Keratinocyte (primary cell): ENCODE data around the gene DPP10. TPM values are rescaled to one million over a fixed set of nuclear protein-coding genes. Genes with fewer than 3 reads are reported as not detected.

ENCODE experiments used
- DNase-seq: peaks from one replicate; pipeline ENCODE4 v3.0.0-alpha.2; 2011; ENCODE audit warnings: low read depth, missing footprints, low spot score
- FAIRE-seq: peaks from 2 replicates; lab custom pipeline; 2011; peaks lifted over from hg19 to GRCh38; lab: Jason Lieb, UNC
- H2AFZ ChIP-seq: 2 replicates; pipeline ENCODE4 v1.6.0; 2012; ENCODE audit warnings: low read length, control low read depth, inconsistent platforms; ENCODE audit not compliant: control insufficient read depth
- H3K27ac ChIP-seq: 2 replicates; pipeline ENCODE4 v1.5.1; 2011; ENCODE audit warnings: low read length; ENCODE audit not compliant: control insufficient read depth, insufficient read depth
- H3K27me3 ChIP-seq: 3 replicates; pipeline ENCODE4 v1.6.0; 2011; ENCODE audit warnings: low read length; ENCODE audit not compliant: control insufficient read depth, insufficient read depth; ENCODE audit errors: extremely low read depth
- H3K36me3 ChIP-seq, 2 experiments: 2 replicates in 1 of 2; 3 replicates in 1 of 2; pipeline ENCODE4 v1.5.1; 2011; ENCODE audit warnings: low read length in 2 of 2, mild to moderate bottlenecking in 1 of 2; ENCODE audit not compliant: control insufficient read depth in 2 of 2, insufficient read depth in 2 of 2; ENCODE audit errors: extremely low read depth in 1 of 2
- H3K4me1 ChIP-seq: 3 replicates; pipeline ENCODE4 v1.5.1; 2011; ENCODE audit warnings: low read length; ENCODE audit not compliant: control insufficient read depth, insufficient read depth; ENCODE audit errors: extremely low read depth
- H3K4me2 ChIP-seq: 3 replicates; pipeline ENCODE4 v1.6.0; 2011; ENCODE audit warnings: low read depth, low read length; ENCODE audit not compliant: control insufficient read depth, insufficient read depth; ENCODE audit errors: extremely low read depth
- H3K4me3 ChIP-seq, 3 experiments: fragments of 200-600 bp in 1 of 3; sonication (generic) in 1 of 3; 2 replicates in 2 of 3; 3 replicates in 1 of 3; pipeline ENCODE4 v1.5.1; 2011 to 2016; ENCODE audit warnings: low read length in 3 of 3, mild to moderate bottlenecking in 3 of 3, control low read depth in 2 of 3, inconsistent platforms in 1 of 3, low read depth in 1 of 3, mixed read lengths in 1 of 3, mixed run types in 1 of 3, moderate library complexity in 1 of 3; ENCODE audit not compliant: control insufficient read depth in 2 of 3, insufficient read depth in 2 of 3; ENCODE audit errors: extremely low read depth in 1 of 3
- H3K79me2 ChIP-seq: 2 replicates; pipeline ENCODE4 v1.6.0; 2012; ENCODE audit warnings: low read length; ENCODE audit not compliant: control insufficient read depth, insufficient read depth
- H3K9ac ChIP-seq: 3 replicates; pipeline ENCODE4 v1.6.0; 2011; ENCODE audit warnings: low read length; ENCODE audit not compliant: control insufficient read depth, insufficient read depth; ENCODE audit errors: extremely low read depth
- H3K9me1 ChIP-seq: 3 replicates; pipeline ENCODE4 v1.6.0; 2011; ENCODE audit warnings: low read length; ENCODE audit not compliant: control insufficient read depth, insufficient read depth; ENCODE audit errors: extremely low read depth
- H3K9me3 ChIP-seq: 2 replicates; pipeline ENCODE4 v1.5.1; 2012; ENCODE audit warnings: low read depth, low read length; ENCODE audit not compliant: control insufficient read depth
- H4K20me1 ChIP-seq: 3 replicates; pipeline ENCODE4 v1.6.0; 2011; ENCODE audit warnings: low read length; ENCODE audit not compliant: control insufficient read depth, insufficient read depth; ENCODE audit errors: extremely low read depth
- EZH2 ChIP-seq: IDR thresholded peaks from one replicate; pipeline ENCODE4 v1.6.1; 2012; ENCODE audit warnings: inconsistent platforms, mild to moderate bottlenecking, low read length, moderate library complexity
- dilution Hi-C: fragments of 300-500 bp; cut with MboI; formaldehyde crosslinking; loops from one replicate; pipeline ENCODE4 v1.7.0; 2020; ENCODE audit warnings: low sequenced_read_pairs; ENCODE audit not compliant: extremely low pct_ligation_motif_present
- polyA plus RNA-seq, 5 experiments: library from polyadenylated mRNA; depleted of rRNA in 3 of 5; stranded (reverse) in 3 of 5; stranded (forward) in 1 of 5; unstranded in 1 of 5; fragments of >200 nt; gene quantifications; 1 replicate in 1 of 5; 2 replicates in 3 of 5; 3 replicates in 1 of 5; pipeline versions ENCODE4 v1.2.1 to v1.2.3, GENCODE V29; 2011 to 2012; ENCODE audit warnings: missing spikeins in 2 of 5, low read depth in 1 of 5, low replicate concordance in 1 of 5
- TF ChIP-seq, protein P1 (sequence below), 3 experiments: IDR thresholded peaks in 1 of 3; conservative IDR thresholded peaks in 1 of 3; optimal IDR thresholded peaks in 1 of 3; 2 replicates in 2 of 3; 3 replicates in 1 of 3; pipeline versions ENCODE3 to v1.5.1; 2011; ENCODE audit warnings: low read length in 3 of 3, mild to moderate bottlenecking in 3 of 3, moderate library complexity in 2 of 3, control low read depth in 1 of 3, inconsistent platforms in 1 of 3; ENCODE audit not compliant: insufficient read depth in 2 of 3; ENCODE audit errors: extremely low read depth in 1 of 3

DPP10 gene
- polyA plus RNA-seq, 1 donor (not counting 4 experiments of a cell fraction or from before 2014, with no cell fraction given), result not detected

DNA sequence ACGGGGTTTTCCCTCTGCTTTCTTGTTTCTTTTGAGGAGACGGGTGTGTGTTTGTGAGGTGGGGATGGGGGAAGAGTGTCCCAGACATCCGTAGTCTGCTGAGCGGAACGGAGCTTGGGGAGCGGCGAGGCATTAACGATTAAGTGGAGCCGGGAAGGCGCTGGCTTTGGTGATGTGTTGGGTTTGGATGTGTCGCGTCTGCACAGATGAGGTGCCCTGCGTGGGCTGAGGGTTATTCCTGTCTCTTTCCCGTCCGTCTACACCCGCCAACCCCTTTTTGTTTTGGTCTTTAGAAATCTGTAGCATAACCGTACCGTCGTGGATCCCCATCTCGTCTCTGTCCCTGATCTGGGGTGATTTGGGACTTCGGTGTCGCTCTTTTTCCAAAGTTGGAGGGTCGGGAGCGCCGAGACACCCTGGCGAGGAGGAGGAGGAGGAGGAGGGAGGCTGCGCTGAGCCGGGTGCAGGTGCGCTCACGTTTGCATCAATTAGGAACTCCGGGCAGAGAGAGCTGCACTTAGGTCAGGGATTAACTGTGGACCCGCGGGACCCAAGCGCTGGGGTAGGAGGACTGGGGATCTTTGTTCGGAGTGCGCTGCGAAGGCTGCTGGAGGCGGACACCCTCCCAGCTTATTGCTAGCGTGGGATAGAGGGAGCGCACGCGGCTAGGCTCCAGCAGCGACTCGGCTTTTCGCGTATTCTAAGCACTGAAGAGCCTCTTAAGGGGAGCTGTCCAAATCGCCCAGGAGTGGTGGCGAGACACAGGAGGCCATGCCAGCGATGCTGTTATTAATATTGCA lies 720.3 kb downstream of the DPP10 start:
- TF ChIP-seq, protein P1, sequence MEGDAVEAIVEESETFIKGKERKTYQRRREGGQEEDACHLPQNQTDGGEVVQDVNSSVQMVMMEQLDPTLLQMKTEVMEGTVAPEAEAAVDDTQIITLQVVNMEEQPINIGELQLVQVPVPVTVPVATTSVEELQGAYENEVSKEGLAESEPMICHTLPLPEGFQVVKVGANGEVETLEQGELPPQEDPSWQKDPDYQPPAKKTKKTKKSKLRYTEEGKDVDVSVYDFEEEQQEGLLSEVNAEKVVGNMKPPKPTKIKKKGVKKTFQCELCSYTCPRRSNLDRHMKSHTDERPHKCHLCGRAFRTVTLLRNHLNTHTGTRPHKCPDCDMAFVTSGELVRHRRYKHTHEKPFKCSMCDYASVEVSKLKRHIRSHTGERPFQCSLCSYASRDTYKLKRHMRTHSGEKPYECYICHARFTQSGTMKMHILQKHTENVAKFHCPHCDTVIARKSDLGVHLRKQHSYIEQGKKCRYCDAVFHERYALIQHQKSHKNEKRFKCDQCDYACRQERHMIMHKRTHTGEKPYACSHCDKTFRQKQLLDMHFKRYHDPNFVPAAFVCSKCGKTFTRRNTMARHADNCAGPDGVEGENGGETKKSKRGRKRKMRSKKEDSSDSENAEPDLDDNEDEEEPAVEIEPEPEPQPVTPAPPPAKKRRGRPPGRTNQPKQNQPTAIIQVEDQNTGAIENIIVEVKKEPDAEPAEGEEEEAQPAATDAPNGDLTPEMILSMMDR (optimal IDR thresholded peaks at IDR 0.05 in 1 of 3, IDR thresholded peaks at IDR 0.05 in 1 of 3, conservative IDR thresholded peaks at IDR 0.05 in 1 of 3; ENCODE audit: extremely low read depth in 1 of 3, insufficient read depth in 2 of 3, low read length in 3 of 3), result no peak
- TF ChIP-seq EZH2, result peak; percentile 31
- Histone ChIP-seq H3K27me3 (peaks cover 19% of the 10 kb centered on the region), H3K36me3 (no peaks in the 10 kb centered on the region), H4K20me1 (no peaks in the 10 kb centered on the region), H2AFZ (no peak overlapping the region), H3K9me1 (no peaks in the 10 kb centered on the region), H3K79me2 (no peaks in the 10 kb centered on the region), H3K4me1 (no peaks in the 10 kb centered on the region), H3K9ac (no peak overlapping the region), H3K4me3 (no peak overlapping the region), H3K9me3 (no peaks in the 10 kb centered on the region), H3K27ac (no peak overlapping the region), H3K4me2 (no peak overlapping the region)
- DNase-seq, result no peak
- FAIRE-seq, result no peak
- dilution Hi-C loops, result no loop called here

DNA sequence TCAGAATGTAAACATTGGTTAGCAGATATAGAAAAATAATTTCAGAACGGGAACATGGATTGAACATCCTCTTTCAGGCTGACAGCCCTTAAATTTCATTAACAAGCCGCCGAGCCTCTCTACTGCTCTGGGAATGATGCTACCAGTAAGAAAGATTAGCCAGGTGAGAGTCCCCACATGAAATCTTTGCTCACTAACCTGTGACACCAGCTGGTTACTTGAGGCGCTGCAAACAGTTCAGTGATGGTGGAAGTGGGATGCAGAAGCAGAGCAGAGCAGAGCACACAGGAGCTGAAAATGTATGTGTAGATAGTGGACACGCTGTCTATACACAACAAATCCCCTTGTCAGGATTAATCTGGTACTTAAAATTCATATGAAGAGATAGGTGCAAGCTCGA lies 721.1 kb downstream of the DPP10 start:
- no peaks in the 10 kb centered on the region for H4K20me1 ChIP-seq
- no peak for FAIRE-seq

More for the DNA sequence above, 721.1 kb downstream of the DPP10 start:
- H3K9ac ChIP-seq, result no peak overlapping the region
- H3K4me1 ChIP-seq, result no peaks in the 10 kb centered on the region
- no peaks in the 10 kb centered on the region for H3K79me2 ChIP-seq
- TF ChIP-seq, protein P1 (optimal IDR thresholded peaks at IDR 0.05 in 1 of 3, IDR thresholded peaks at IDR 0.05 in 1 of 3, conservative IDR thresholded peaks at IDR 0.05 in 1 of 3; ENCODE audit: extremely low read depth in 1 of 3, insufficient read depth in 2 of 3, low read length in 3 of 3), result no peak
- no peak for TF ChIP-seq EZH2
- dilution Hi-C loops, result no loop called here
- no peak overlapping the region for H3K4me2 ChIP-seq
- H3K36me3 ChIP-seq, result no peaks in the 10 kb centered on the region
- H3K9me3 ChIP-seq, result no peaks in the 10 kb centered on the region
- no peak overlapping the region for H3K4me3 ChIP-seq
- no peak overlapping the region for H2AFZ ChIP-seq
- H3K9me1 ChIP-seq, result no peaks in the 10 kb centered on the region
- H3K27me3 ChIP-seq, result peaks cover 19% of the 10 kb centered on the region
- H3K27ac ChIP-seq, result no peak overlapping the region
- DNase-seq, result no peak
